ENCODE results near the gene STOML1.
"Not testable (repeated sequence)": the region's sequence is repeated elsewhere in the genome, so short reads cannot be mapped to it uniquely, and the experiment has no call there.

The STOML1 gene

DNA sequence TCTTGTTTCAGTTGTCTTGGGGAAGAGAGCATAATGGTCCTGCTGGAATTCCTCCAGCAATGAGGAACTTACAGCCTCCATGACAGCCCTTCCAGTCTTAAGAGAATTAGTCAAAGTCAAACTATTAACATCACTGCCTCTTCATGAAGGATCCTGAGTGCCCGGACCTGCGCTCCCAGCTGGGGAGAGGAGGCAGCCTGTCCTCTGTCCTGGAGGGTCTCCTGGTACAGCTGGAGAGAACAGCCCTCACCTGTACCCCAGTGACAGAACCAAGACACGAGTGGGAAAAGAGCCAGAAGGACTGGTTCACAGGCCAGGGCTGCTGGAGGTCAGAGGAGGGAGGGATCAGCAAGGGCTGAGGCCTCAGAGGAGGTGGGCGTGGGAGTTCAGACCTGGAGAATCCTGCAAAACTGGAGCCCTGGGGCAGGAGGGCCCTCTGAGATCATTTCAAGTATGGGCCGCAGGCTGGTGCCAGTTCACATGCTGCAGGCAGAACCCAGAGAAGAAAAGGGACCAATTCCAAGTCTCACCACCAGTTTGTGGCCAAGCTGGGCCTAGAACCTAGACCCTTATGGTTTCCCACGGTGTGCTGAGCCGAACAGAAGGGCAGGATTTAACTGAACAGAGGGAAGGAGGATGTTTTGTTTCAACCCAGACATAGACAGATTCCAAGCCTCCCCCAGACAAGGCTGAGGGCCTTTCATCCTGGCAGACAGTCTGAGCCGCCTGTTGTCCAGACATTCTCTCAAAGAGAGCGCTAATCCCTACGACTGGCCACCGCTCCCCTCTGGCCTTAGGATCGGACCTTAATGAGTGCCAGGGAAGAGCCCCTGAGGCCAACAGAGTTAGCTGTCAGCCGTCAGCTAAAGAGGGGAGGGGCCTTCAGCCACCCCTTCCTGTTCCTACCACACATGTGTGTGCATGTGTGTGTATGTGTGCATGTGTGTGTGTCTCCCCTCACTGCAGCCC, 47.6 kb downstream of the STOML1 start:
- DNase-seq, result no peak

DNA sequence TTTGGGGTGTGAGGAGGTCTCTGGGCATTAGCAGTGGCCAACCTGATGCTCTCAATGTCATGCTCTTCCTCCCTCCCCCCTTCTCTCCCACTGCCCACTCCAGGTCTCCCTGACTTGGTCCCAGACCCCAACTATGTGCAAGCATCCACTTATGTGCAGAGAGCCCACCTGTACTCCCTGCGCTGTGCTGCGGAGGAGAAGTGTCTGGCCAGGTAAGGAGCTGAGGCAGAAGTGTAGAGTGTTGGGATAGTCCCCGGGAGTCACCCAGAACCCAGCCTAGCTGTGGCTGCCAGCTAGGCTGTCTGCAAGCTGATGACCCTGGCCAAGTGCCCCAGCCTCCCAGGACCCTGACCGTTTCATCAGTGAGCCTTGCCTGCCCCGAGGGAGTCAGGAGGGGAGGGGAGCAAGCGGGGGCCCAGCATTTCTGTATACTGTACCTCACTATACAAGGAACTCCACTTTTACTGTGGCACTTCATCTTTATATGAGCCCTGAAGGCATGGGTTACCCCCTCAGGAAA, 49.3 kb downstream of the STOML1 start:
- no peak for DNase-seq

DNA sequence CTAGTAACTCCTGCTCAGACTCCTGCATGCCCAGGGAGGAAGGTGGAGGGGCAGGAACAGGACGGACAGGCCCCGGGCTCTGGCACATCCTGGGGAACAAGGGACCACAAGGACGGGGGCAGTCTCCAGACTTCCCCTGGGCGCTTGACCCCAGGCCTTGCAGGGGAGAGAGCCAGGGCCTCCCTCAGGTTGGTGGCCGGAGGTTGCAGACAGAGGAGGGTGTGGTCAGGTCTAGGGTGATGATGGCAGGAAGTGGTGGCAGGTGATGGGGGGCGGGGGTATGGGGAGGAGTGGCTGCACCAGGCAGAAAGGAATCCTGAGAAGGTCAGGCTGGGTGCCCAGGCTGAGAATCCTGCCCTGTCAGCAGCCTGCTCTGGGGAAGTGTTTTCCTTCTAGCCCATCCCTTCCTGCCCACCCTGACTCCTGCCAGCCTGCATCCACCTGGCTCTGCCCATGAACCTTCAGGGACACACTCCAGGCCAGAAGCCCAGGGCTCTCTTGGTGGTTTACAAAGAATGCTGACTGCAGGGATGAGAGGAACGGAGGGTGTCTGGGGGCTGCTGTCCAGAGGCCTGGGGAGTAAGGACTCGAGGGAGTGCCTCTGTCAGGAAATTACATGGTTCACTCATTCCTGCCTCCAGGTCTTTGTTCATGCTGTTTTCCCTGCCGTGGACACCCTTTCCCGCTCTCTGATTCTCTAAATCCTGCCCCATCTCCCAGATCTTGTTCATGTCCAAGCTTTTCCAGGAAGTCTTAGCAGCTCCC, 50.0 kb downstream of the STOML1 start:
- no peak for DNase-seq

DNA sequence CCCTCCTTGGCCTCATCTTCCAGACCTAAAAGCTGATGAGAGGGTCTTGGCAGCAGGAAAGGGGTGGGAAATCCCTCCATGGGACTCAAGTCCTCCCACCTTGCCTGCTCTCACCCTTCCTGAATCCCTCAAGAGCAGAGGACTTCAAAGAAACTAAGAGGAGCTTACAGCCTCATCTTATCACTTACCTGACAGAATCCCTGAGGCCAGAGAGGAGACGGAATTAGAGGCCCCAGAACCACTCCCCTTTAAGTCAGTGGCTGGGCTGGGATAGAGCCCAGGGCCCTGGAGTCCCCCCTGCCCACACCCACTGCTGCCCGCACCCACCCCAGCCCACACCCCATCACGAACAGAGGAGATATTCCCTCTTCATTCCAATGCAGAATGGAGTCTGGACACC, 50.6 kb downstream of the STOML1 start:
- DNase-seq, result no peak

DNA sequence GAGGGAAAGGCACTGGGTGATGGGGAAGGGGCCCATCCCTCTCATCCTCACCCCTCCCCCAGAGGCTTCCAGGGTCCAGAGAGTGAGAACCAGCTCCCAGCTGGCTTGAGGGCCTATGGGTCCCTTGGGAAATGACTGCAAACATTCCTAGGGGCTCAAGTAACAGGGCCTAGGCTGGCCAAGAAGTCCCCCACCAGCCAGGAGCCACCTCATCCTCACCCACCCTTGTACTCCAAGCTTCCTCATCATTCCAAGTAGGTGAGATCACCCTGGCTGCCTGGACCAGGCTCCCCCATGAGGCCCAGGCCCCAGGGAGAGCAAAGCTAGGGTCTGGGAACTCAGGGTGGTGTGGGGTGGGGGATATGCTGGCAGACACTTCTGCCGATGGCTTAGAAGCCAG, 51.1 kb downstream of the STOML1 start:
- DNase-seq, result peak; percentile 99

DNA sequence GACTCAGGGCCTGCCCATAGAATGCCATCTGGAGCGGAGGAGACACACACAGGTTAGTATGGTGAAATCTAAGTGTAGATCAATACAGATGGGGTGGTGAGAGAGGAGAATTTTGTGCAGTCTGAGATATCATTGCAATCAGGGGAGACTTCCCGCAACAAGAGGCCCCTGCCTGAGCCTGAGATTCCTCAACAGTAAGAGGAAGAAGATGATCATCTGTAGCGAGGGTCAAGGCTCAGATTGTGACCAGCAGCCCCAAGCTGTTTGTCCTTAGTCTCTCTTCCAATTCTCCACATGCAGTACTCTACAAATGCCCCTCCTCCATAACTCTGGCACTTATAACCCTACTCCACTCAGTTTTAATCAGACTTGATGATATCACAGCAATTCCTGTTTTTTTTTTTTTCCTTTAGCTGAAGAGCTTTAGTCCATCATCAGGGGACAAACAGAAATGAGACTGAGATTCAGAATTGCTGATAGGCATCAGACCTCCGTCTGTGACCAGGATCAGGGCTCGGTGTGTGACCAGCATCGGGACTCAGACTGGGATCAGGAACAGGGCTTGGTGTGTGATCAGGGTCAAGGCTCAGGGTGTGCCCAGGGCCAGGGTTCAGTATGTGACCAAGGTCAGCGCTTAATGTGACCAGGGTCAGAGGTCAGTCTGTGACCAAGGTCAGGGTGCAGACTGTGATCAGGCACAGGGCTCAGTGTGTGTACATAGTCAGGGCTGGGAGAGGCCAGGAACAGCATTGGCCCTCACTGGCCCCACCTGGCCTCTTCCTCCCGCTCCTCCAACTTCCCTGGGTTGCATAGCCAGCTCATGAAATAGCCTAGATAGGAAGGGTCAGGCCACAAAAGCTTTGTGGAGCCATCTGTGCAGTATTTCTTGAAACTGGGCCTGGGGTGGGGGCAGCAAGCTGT, 51.8 kb downstream of the STOML1 start:
- DNase-seq, result peak; percentile 73

DNA sequence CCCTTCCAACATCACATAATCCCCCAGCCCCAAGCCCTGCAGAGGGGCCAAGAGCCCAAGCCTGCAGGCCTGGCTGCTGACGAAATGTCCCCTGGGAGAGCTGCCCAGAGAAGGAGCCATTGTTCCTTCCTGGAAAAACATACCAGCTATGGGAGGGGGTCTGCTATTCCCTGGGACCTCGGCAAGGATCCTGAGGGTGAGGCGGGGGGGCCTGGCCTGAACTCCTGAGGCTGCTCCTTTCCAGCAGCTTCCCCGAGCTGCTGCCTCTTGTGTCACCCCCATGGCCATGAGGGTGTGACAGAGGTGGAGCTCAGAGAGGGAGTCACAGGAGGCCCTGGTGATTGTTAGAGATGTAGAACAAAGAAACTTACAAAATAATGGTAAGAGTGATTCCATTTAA, 53.0 kb downstream of the STOML1 start:
- no peak for DNase-seq

DNA sequence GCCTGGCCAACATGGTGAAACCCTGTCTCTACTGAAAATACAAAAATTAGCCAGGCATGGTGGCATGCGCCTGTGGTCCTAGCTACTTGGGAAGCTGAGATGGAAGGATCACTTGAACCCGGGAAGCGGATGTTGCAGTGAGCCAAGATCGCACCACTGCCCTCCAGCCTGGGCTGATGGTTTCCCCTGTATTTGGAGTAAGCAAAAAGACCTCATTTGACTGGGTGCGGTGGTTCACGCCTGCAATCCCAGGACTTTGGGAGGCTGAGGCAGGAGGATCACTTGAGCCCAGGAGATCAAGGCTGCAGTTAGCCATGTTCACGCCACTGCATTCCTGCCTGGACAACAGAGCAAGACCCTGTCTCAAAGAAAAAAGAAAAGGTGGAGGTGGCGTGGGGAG, 53.6 kb downstream of the STOML1 start:
- DNase-seq, result not testable (repeated sequence)

DNA sequence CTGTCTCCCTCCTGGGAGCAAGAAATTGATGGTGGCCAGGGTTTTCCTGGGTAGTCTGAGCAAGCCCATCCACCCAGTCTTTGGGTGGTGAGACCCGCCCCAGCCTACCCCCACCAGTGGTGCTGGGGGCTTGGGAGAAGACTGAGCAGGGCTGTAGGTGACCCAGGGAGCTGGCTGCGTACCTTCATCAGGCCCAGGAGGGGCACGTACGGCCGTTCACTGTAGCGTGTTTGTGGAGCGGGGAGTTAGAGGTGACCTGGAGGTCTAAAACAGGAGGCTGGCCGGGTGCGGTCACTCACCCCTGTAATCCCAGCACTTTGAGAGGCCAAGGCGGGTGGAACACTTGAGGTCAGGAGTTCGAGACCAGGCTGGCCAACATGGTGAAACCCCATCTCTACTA, 54.4 kb downstream of the STOML1 start:
- DNase-seq, result no peak

DNA sequence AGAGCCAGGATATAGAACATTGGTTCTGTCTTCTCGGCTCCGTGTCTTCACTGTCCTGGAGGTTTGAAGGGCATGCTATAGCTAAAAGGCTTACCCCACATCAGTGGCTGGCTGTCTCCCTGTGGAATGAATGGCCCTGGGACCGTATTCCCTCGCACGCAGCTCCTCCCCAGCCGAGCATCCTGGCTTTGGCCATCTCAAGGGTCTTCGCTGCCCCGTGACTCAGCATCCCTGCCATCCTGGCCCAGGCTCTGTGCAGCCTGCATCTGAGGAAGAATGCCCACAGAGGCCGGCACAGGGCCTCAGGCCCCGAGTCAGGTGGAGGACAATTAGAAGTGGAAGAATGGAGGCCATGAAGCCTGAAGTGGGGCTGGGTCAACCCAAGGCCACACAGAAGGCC, 54.8 kb downstream of the STOML1 start:
- no peak for DNase-seq

DNA sequence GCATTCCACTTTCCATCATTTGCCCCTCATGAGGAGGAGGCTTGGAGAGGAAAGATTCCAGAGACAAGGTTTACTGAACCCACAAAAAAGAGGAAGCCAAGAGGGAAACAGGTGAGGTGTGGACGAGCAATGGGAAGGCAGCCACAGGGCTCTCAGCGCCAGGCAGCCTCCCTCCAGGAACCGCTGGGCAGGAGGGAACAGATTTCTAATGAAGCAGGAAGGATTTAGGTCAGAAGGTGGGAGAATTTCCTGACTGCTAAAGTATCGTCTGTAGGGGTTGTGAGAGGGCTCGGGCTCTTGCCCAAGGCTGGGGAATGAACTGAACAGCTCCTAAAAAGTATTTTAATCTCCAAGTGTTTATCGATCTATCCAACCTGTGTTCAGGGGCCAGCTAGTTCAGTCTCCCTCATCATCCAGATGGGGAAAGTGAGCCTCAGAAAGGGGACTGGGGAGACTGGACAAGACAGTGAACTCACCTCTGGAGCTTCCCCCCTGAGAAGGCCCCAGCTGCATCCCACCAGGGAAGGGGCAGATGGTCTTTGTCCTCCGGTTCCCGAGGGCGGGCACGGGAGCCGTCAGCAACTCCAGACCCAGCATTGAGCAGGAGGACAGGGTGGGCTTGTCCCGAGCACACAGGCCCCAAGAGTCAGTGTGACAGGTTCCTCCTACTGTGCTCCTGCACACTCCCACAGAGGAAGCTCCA, 55.4 kb downstream of the STOML1 start:
- no peak for DNase-seq

DNA sequence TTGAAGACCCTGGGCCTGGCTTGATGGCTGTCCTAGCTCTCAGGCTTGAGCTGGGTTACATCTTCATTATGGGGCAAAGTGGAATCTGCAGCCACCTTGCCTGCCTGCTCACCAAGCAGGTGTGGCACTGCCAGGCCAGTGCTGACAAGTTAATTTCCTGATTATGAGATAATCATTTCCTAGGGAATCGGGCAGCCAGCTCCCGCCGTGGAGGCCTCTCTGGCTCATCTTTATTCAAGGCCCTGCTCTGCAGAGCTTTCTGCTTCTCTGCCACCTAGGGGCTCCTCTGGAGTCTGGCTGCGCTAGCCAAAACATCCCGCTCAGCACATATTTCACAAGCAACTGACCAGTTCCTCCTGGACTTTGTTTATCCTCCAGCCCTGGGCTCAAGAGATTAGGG, 55.9 kb downstream of the STOML1 start:
- DNase-seq, result no peak

DNA sequence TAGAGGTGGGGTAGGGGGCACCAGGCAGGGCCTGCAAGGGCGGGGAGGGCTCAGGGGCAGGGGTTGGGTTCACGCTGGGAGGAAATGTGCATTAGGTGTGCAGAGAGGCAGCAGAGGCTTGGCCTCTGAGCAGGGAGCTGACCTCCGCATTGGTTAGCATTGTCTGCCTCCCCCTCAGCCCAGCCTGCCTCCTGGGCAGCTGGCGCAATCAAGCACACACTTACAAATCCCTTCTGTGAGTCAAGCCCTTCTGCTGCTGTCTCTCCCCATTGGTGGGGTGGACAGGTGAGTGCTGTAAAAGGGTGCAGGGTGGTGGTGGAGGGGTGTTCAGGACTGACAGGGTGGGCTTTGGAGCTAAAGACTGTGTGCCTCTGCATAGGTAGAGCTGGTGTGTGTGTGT, 56.5 kb downstream of the STOML1 start:
- DNase-seq, result no peak

DNA sequence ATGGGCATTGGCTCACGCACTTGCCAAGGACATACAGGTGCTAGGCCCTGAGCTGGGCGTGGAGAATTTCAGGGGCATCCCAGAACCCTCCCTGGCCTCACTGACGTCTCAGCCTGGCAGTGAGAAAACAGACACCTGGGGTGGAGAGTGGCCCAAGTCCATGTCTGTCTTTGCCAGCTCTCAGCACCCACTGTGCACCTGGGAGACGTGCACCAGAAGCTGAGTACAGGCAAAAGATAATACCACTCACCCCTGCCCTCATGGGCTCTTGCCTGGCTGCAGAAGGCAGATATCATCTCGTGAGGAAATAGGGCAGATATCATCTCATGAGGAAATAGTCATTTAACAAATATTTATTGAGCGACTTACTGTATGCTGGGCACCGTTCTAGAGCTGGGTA, 57.8 kb downstream of the STOML1 start:
- no peak for DNase-seq

DNA sequence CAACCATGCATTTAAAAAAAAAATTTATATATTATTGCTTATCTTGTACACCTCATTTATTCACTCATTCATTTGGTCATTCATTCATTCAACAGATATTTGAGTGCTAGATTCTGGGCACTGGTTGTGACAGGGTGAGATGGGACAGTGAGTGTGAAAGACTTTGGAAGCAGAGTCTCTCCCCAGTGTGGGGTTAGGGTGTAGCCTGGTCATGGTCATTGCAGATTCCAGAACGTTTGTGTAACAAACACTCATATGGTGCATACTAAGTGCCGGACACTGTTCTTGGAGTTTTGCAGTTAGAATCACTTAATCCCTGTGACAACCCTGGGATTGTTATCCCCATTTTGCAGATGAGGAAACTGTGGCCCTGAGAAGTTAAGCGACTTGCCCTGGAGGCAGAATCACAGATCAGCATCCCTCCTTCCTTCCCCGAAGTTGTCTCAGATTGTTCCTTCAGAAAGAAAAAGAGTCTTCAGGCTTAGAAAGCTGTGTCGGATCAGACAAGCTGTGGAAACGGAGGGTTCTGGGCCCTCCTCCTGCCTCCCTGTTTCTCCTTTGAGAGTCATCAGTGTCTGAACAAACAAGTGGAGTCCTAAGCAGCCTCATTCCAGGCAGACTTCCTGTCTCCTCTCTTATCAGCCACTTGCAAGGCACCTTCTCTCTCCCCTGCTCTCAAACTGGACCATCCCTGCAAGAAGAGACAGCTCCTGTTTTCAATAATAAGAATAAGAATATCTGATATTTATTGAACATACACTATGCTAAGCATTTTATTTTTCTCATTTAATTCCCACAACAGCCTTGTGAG, 59.5 kb downstream of the STOML1 start:
- DNase-seq, result no peak

DNA sequence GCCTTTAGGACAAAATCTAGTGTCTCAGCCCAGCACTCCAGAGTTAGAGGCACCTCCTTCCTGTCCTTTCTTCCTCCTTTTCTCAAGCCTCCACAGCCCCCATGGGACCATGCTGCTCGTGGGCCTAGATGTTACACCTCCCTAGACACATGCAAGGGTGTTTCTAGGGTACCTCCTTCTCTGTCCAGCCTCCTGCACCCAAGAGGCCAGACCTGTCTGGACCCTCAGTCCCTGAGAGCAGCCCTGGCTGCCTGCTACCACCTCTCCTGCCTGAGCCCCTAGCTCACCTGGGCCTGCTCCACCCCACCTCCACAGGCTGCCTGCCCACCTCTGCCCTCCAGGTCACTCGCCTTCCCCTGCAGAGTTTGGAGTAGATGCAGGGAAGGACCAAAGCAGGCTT, 60.7 kb downstream of the STOML1 start:
- DNase-seq, result no peak

DNA sequence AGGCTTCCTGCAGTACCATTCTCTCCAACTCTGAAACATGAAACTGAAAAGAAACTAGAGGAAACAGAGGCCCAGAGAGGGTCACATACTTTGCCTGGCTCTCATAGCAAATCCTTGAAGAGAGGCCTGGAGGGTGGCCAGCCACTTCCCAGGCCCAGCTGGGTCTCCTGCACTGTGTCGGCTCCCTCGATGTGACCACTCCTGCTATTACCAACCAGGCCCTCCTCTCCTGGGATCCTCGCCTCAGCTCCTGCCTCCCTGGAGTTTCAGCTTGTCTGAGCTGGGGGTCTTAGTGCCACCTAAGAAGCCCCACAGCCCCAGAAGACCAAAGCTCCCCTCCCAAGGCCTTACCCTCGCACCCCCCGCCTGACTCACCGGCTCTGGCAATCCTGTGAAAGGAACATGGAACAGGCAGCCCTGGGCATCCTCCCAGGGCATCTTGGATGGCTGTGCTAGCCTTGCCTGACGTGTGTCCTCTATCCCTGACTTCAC, 61.3 kb downstream of the STOML1 start:
- no peak for DNase-seq

DNA sequence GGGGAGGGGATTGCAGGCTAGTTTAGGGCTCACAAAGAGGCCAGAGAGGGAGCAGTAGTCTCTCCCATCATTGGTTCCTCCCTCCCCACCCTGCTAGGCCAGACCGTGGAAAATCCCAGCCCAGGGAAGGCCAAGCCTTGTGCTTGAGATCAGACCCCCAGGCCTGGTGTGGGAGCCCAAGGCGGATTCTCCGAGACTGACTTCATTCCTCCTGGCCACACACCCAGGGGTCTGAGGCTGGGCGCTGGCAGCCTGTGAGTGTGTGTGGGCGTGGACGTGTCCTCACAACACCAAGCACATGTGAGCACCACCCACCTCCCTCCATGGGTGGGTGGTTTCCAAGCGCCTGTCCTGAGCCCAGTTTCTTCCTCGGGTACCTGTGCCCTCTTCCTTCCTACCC, 61.7 kb downstream of the STOML1 start:
- DNase-seq, result peak; percentile 70

DNA sequence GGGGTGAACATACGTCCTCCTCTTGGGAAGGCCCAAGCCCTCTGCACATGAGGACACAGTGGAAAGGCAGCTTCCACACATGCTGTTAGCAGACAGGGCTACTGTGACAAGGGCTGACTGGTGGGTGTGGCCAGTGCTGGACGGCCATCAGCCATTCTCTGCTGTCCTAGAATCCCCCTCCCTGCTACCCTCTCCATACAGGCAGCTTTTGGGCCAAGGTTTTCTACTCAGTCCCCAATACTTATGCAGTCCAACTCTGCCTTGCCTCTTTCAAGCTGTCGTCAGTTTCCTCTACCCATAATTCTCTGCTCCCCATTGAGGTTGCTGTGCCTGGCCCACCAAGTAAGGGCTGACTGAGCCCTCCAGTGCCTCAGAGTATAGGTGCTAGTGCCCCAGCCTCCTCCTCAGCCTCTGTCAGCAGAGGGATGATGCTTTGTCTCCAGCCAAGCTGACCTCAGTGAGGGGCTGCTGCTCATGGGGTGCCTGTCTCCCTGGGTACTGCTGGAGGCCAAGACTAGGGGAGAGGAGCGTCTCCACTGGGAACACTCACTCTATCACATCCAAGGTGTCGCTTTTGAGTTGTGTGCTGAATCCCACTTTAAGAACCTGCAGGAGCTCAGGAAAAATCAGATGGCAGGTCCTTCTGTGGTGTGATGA, 63.0 kb downstream of the STOML1 start:
- DNase-seq, result no peak

Data from fibroblast of skin of right biceps (primary cell).